HEK293 (cell line): Measurements from ENCODE around the gene CDK5R1.

Experiments
- CTCF ChIA-PET: fragments of 350-600 bp; formaldehyde crosslinking; extraction: SDS; loops from one replicate; lab custom pipeline; 2021; ENCODE audit warnings: antibody characterized with exemption; lab: Yijun Ruan, JAX
- POLR2A ChIA-PET: fragments of 300-600 bp; formaldehyde crosslinking; extraction: SDS; loops from one replicate; lab custom pipeline; 2020; ENCODE audit warnings: antibody characterized with exemption, inconsistent platforms; lab: Yijun Ruan, JAX
- H3K27ac ChIP-seq: fragments of 200-500 bp; sonication (Bioruptor generic); 2 replicates; pipeline ENCODE4 v1.5.1; 2014; ENCODE audit warnings: low read depth, low read length, control low read depth, inconsistent platforms; ENCODE audit errors: extremely low read depth
- H3K36me3 ChIP-seq, 2 experiments: fragments of 200-500 bp in 1 of 2; sonication (Bioruptor generic) in 1 of 2; 1 replicate in 1 of 2; 2 replicates in 1 of 2; pipeline ENCODE4 v1.5.1; 2014 to 2017; ENCODE audit warnings: inconsistent platforms in 2 of 2, low read length in 2 of 2; ENCODE audit not compliant: control insufficient read depth in 2 of 2, insufficient read depth in 1 of 2
- H3K4me1 ChIP-seq: fragments of 200-500 bp; sonication (Bioruptor generic); 2 replicates; pipeline ENCODE4 v1.5.1; 2014; ENCODE audit warnings: mild to moderate bottlenecking, low read length, inconsistent platforms; ENCODE audit not compliant: control insufficient read depth, insufficient read depth
- H3K4me3 ChIP-seq: 2 replicates; pipeline ENCODE4 v1.5.1; 2011; ENCODE audit warnings: low read depth, mild to moderate bottlenecking, control low read depth, low read length, moderate library complexity
- H3K9me3 ChIP-seq: fragments of 200-500 bp; sonication (Bioruptor generic); 2 replicates; pipeline ENCODE4 v1.5.1; 2014; ENCODE audit warnings: low read depth, low read length, inconsistent platforms; ENCODE audit not compliant: control insufficient read depth, insufficient read depth
- GLI2 ChIP-seq: fragments of 450-650 bp; formaldehyde crosslinking; IDR thresholded peaks from 2 replicates; pipeline ENCODE4; 2017; ENCODE audit warnings: missing biosample characterization, missing genetic modification characterization, low read depth, borderline replicate concordance
- GLIS1 ChIP-seq: fragments of 450-650 bp; formaldehyde crosslinking; IDR thresholded peaks from 2 replicates; pipeline ENCODE4 v1.5.1; 2016; ENCODE audit warnings: missing biosample characterization, missing genetic modification characterization
- HOXD13 ChIP-seq: sonication (generic); formaldehyde crosslinking; IDR thresholded peaks from 2 replicates; pipeline ENCODE4 v1.8.0; 2022; ENCODE audit warnings: missing genetic modification reagents, borderline replicate concordance
- KLF8 ChIP-seq: fragments of 450-650 bp; formaldehyde crosslinking; IDR thresholded peaks from 2 replicates; pipeline ENCODE4 v1.5.1; 2016; ENCODE audit warnings: missing biosample characterization, missing genetic modification characterization
- SP7 ChIP-seq: fragments of 450-650 bp; formaldehyde crosslinking; IDR thresholded peaks from 2 replicates; pipeline ENCODE4 v1.5.1; 2016; ENCODE audit warnings: missing biosample characterization, missing genetic modification characterization
- ZBTB7A ChIP-seq: fragments of 450-650 bp; formaldehyde crosslinking; IDR thresholded peaks from 2 replicates; pipeline ENCODE4 v1.5.1; 2016; ENCODE audit warnings: low read depth, missing biosample characterization, missing genetic modification characterization
- ZFP69B ChIP-seq: fragments of 450-650 bp; formaldehyde crosslinking; IDR thresholded peaks from 2 replicates; pipeline ENCODE4 v1.5.1; 2016; ENCODE audit warnings: missing biosample characterization, missing genetic modification characterization
- ZIC2 ChIP-seq: fragments of 450-650 bp; formaldehyde crosslinking; IDR thresholded peaks from 2 replicates; pipeline ENCODE4 v1.5.1; 2016; ENCODE audit warnings: missing biosample characterization, missing genetic modification characterization
- ZNF112 ChIP-seq: fragments of 450-650 bp; formaldehyde crosslinking; IDR thresholded peaks from 2 replicates; pipeline ENCODE4 v1.5.0; 2017; ENCODE audit warnings: missing biosample characterization, missing genetic modification characterization
- ZNF169 ChIP-seq: fragments of 450-650 bp; formaldehyde crosslinking; IDR thresholded peaks from 2 replicates; pipeline ENCODE4 v1.5.1; 2016; ENCODE audit warnings: missing biosample characterization, missing genetic modification characterization
- ZNF423 ChIP-seq: fragments of 450-650 bp; formaldehyde crosslinking; IDR thresholded peaks from 2 replicates; pipeline ENCODE4 v1.5.1; 2016; ENCODE audit warnings: missing biosample characterization, missing genetic modification characterization
- ZNF433 ChIP-seq: fragments of 450-650 bp; formaldehyde crosslinking; IDR thresholded peaks from 2 replicates; pipeline ENCODE4 v1.5.1; 2016; ENCODE audit warnings: missing biosample characterization, missing genetic modification characterization, low read depth
- ZNF510 ChIP-seq: fragments of 450-650 bp; formaldehyde crosslinking; IDR thresholded peaks from 2 replicates; pipeline ENCODE4 v1.5.1; 2018; ENCODE audit warnings: mild to moderate bottlenecking, missing genetic modification characterization, missing biosample characterization; ENCODE audit not compliant: insufficient replicate concordance
- ZNF600 ChIP-seq: fragments of 450-650 bp; formaldehyde crosslinking; IDR thresholded peaks from 2 replicates; pipeline ENCODE4 v1.5.1; 2016; ENCODE audit warnings: missing biosample characterization, missing genetic modification characterization
- ZNF830 ChIP-seq: fragments of 450-650 bp; IDR thresholded peaks from 2 replicates; pipeline ENCODE4 v1.5.0; 2018; ENCODE audit warnings: missing biosample characterization, missing genetic modification characterization, low read depth, mild to moderate bottlenecking, moderate library complexity
- ZSCAN23 ChIP-seq: fragments of 450-650 bp; formaldehyde crosslinking; IDR thresholded peaks from 2 replicates; pipeline ENCODE4 v1.5.1; 2016; ENCODE audit warnings: missing biosample characterization, missing genetic modification characterization
- TF ChIP-seq, protein P1 (sequence below): fragments of 450-650 bp; formaldehyde crosslinking; IDR thresholded peaks from 2 replicates; pipeline ENCODE4 v1.5.1; 2016; ENCODE audit warnings: missing biosample characterization, missing genetic modification characterization
- TF ChIP-seq, protein P2 (sequence below): fragments of 450-650 bp; formaldehyde crosslinking; IDR thresholded peaks from 2 replicates; pipeline ENCODE4 v1.5.1; 2016; ENCODE audit warnings: missing biosample characterization, missing genetic modification characterization
- TF ChIP-seq, protein P3 (sequence below): fragments of 450-650 bp; formaldehyde crosslinking; IDR thresholded peaks from 2 replicates; pipeline ENCODE4 v1.5.1; 2016; ENCODE audit warnings: missing biosample characterization, missing genetic modification characterization
- TF ChIP-seq, protein P4 (sequence below): fragments of 450-650 bp; formaldehyde crosslinking; IDR thresholded peaks from 2 replicates; pipeline ENCODE4 v1.5.1; 2016; ENCODE audit warnings: missing biosample characterization, missing genetic modification characterization, low read depth

CDK5R1 gene

DNA sequence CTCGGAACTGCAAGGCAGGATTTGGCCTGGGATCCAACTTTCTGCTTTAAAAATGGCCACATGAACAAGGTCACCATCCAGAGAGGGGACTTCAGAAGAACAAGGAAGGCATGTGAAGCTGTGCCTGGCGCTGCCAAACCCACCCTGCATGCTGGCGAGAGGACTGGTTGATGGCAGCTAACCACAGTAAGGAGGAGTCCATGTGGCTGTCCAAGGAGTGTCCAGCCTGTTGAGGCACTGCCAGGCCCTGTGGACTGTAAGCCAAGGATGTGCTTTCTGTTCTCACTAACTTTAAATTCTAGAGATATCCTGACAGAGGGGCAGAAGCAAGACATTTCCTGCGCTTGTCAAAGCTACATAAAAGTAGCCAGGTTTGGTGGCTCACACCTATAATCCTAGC lies 40.4 kb downstream of the CDK5R1 start (continued):
- TF ChIP-seq, protein P1, sequence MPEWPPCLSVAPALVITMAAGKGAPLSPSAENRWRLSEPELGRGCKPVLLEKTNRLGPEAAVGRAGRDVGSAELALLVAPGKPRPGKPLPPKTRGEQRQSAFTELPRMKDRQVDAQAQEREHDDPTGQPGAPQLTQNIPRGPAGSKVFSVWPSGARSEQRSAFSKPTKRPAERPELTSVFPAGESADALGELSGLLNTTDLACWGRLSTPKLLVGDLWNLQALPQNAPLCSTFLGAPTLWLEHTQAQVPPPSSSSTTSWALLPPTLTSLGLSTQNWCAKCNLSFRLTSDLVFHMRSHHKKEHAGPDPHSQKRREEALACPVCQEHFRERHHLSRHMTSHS (tag by site-specific recombination): no peak

DNA sequence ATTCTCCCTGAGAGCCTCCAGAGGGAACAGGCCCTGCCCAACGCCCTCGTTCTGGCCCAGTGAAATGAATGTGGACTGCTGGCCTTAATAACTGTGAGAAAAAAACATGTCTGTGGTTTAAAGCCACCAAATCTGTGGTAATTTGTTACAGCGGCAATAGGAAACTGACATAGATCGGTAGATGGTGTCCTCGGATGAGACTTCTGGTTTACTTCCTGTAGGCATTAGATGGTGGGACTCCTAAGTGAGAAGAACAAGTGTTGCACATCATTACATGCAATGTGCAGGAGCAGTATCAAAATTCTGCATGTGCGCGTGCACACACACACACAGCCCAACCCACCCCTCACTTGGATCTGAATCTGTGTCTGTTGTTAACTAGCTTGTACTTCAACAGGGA lies 42.0 kb downstream of the CDK5R1 start:
- no peak overlapping the region for H3K27ac ChIP-seq
- POLR2A ChIA-PET: no interaction called here
- CTCF ChIA-PET: no interaction called here
- no peaks in the 10 kb centered on the region for H3K4me1 ChIP-seq
- H3K4me3 ChIP-seq: no peak overlapping the region
- H3K36me3 ChIP-seq: no peaks in the 10 kb centered on the region
- TF ChIP-seq, protein P2, sequence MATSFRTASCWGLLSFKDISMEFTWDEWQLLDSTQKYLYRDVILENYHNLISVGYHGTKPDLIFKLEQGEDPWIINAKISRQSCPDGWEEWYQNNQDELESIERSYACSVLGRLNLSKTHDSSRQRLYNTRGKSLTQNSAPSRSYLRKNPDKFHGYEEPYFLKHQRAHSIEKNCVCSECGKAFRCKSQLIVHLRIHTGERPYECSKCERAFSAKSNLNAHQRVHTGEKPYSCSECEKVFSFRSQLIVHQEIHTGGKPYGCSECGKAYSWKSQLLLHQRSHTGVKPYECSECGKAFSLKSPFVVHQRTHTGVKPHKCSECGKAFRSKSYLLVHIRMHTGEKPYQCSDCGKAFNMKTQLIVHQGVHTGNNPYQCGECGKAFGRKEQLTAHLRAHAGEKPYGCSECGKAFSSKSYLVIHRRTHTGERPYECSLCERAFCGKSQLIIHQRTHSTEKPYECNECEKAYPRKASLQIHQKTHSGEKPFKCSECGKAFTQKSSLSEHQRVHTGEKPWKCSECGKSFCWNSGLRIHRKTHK: no peak
- TF ChIP-seq ZNF112 (tag by site-specific recombination) (no peak), ZBTB7A (tag by site-specific recombination) (no peak), ZNF830 (tag by site-specific recombination) (no peak), ZNF510 (no peak), GLI2 (tag by site-specific recombination) (no peak), ZFP69B (no peak), ZSCAN23 (tag by site-specific recombination) (no peak), ZNF433 (tag by site-specific recombination) (no peak), KLF8 (tag by site-specific recombination) (no peak), ZNF169 (tag by site-specific recombination) (no peak), HOXD13 (CRISPR knock-in tag) (no peak), SP7 (tag by site-specific recombination) (no peak)
- TF ChIP-seq, protein P3, sequence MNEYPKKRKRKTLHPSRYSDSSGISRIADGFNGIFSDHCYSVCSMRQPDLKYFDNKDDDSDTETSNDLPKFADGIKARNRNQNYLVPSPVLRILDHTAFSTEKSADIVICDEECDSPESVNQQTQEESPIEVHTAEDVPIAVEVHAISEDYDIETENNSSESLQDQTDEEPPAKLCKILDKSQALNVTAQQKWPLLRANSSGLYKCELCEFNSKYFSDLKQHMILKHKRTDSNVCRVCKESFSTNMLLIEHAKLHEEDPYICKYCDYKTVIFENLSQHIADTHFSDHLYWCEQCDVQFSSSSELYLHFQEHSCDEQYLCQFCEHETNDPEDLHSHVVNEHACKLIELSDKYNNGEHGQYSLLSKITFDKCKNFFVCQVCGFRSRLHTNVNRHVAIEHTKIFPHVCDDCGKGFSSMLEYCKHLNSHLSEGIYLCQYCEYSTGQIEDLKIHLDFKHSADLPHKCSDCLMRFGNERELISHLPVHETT (tag by site-specific recombination): no peak
- TF ChIP-seq, protein P4, sequence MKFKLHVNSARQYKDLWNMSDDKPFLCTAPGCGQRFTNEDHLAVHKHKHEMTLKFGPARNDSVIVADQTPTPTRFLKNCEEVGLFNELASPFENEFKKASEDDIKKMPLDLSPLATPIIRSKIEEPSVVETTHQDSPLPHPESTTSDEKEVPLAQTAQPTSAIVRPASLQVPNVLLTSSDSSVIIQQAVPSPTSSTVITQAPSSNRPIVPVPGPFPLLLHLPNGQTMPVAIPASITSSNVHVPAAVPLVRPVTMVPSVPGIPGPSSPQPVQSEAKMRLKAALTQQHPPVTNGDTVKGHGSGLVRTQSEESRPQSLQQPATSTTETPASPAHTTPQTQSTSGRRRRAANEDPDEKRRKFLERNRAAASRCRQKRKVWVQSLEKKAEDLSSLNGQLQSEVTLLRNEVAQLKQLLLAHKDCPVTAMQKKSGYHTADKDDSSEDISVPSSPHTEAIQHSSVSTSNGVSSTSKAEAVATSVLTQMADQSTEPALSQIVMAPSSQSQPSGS (tag by site-specific recombination): no peak
- H3K9me3 ChIP-seq: no peaks in the 10 kb centered on the region

DNA sequence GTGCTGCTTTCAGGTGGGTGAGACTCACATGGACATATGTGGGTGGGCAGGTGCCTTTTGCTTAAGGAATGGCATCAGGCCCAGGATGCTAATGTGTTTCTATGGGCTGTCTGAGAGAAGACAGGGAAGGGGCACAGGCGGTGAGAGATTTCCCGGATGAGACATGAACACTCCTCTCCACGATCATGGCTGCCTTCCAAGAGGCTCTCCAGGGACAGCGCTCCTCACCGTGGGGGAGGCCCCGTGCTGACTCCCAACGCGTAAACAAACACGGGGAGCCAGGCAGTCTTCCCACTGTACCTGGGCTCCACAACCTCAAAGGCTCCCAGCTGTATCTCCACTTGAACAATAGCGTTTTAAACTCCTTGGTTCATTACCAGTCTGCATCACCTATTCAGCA lies 42.8 kb downstream of the CDK5R1 start:
- Histone ChIP-seq H3K4me1 (no peaks in the 10 kb centered on the region), H3K9me3 (no peaks in the 10 kb centered on the region), H3K27ac (no peak overlapping the region), H3K4me3 (no peak overlapping the region), H3K36me3 (no peaks in the 10 kb centered on the region)
- ChIA-PET POLR2A (no interaction called here), CTCF (no interaction called here)
- TF ChIP-seq ZIC2 (tag by site-specific recombination) (peak; percentile 89), GLIS1 (tag by site-specific recombination) (peak; percentile 97), ZNF423 (tag by site-specific recombination) (peak; percentile 82), ZNF600 (tag by site-specific recombination) (no peak)
